ENCODE results near the gene SEC63.

DNA sequence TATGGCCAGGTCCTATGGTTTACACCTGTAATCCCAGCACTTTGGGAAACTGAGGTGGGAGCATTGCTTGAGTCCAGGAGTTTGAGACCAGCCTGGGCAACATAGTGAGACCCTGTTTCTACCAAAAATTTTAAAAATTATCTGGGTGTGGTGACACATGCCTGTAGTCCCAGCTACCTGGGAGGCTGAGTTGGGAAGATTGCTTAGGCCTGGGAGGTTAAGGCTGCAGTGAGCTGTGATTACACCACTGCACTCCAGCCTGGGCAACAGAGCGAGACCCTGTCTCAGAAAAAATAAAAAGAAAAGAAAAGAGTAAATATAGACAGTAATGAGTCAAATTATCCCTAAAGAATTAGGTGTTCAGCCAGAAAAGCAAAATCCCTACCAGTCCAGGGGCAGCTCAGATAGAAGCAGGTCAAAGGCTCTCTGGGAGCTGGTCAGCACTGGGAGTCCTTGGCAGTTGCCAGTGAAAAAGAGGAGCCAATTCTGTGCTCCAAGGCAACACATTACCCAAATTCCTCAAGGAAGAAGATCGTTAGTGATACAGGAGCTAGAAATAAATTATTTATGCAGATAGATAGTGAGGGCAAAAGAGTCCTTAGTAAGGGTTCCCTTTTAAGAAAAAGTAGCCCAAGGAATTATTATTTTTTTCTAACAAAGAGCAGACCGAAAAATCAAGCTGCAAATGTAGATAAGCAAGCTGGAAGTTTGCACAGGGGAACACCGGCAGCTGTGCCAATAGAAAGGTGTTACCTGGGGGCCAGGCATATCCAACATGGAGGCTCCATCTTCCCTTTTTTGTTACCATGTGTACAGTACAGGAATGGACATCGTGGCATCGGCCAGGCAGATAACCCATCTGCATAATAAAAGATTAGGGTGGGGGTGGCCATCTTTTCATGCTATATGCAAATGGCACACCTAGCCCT is 31.4 kb upstream of the SEC63 start:
- TF ChIP-seq, protein P1, sequence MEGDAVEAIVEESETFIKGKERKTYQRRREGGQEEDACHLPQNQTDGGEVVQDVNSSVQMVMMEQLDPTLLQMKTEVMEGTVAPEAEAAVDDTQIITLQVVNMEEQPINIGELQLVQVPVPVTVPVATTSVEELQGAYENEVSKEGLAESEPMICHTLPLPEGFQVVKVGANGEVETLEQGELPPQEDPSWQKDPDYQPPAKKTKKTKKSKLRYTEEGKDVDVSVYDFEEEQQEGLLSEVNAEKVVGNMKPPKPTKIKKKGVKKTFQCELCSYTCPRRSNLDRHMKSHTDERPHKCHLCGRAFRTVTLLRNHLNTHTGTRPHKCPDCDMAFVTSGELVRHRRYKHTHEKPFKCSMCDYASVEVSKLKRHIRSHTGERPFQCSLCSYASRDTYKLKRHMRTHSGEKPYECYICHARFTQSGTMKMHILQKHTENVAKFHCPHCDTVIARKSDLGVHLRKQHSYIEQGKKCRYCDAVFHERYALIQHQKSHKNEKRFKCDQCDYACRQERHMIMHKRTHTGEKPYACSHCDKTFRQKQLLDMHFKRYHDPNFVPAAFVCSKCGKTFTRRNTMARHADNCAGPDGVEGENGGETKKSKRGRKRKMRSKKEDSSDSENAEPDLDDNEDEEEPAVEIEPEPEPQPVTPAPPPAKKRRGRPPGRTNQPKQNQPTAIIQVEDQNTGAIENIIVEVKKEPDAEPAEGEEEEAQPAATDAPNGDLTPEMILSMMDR (conservative IDR thresholded peaks at IDR 0.05) = no peak
- TF ChIP-seq EZH2 (IDR thresholded peaks at IDR 0.05; ENCODE audit: low read depth) = no peak

All from PC-9 (cell line).